Endodermal cell (in vitro differentiated cells): Measurements from ENCODE around the gene GALR2. TPM values are rescaled to one million over a fixed set of nuclear protein-coding genes. Genes with fewer than 3 reads are reported as not detected.

Experiments
- DNase-seq: peaks from one replicate; pipeline ENCODE4 v3.0.0-alpha.2; 2017
- H3K27ac ChIP-seq: 2 replicates; pipeline ENCODE4 v1.5.1; 2013; ENCODE audit warnings: mild to moderate bottlenecking, low read depth, low read length, moderate library complexity
- H3K27me3 ChIP-seq: 2 replicates; pipeline ENCODE4 v1.6.1; 2013; ENCODE audit warnings: mild to moderate bottlenecking, low read length, moderate library complexity; ENCODE audit not compliant: insufficient read depth, control insufficient read depth, poor library complexity, severe bottlenecking
- H3K36me3 ChIP-seq: 2 replicates; pipeline ENCODE4 v1.7.0; 2013; ENCODE audit warnings: mild to moderate bottlenecking, low read length, moderate library complexity; ENCODE audit not compliant: control insufficient read depth, insufficient read depth
- H3K4me1 ChIP-seq: one replicate; pipeline ENCODE4 v1.7.0; 2013; ENCODE audit warnings: low read length; ENCODE audit not compliant: control insufficient read depth, insufficient read depth
- H3K4me3 ChIP-seq: 2 replicates; pipeline ENCODE4 v1.5.1; 2013; ENCODE audit warnings: mild to moderate bottlenecking, low read length, moderate library complexity
- H3K9ac ChIP-seq: 2 replicates; pipeline ENCODE4 v1.6.1; 2013; ENCODE audit warnings: mild to moderate bottlenecking, low read length, moderate library complexity; ENCODE audit not compliant: poor library complexity, severe bottlenecking; ENCODE audit errors: extremely low read depth
- H3K9me3 ChIP-seq: 2 replicates; pipeline ENCODE4 v1.6.1; 2013; ENCODE audit warnings: mild to moderate bottlenecking, low read length, moderate library complexity; ENCODE audit not compliant: control insufficient read depth
- H3K27ac Mint-ChIP-seq: 2 replicates; pipeline ENCODE4 v1.8.0; 2020; ENCODE audit warnings: mixed read lengths
- H3K27me3 Mint-ChIP-seq: 2 replicates; pipeline ENCODE4 v1.8.0; 2021; ENCODE audit warnings: mild to moderate bottlenecking, mixed read lengths; ENCODE audit not compliant: insufficient read depth
- H3K36me3 Mint-ChIP-seq: 2 replicates; pipeline ENCODE4 v1.8.0; 2020; ENCODE audit warnings: low read depth, mixed read lengths
- H3K4me1 Mint-ChIP-seq: 2 replicates; pipeline ENCODE4 v1.8.0; 2020; ENCODE audit warnings: mixed read lengths
- H3K4me3 Mint-ChIP-seq: 2 replicates; pipeline ENCODE4 v1.8.0; 2020; ENCODE audit warnings: mild to moderate bottlenecking, moderate library complexity, mixed read lengths
- H3K9me3 Mint-ChIP-seq: 2 replicates; pipeline ENCODE4 v1.8.0; 2020; ENCODE audit warnings: mild to moderate bottlenecking, mixed read lengths
- WGBS, 2 experiments: methylation state at CpG; one replicate each; pipeline versions ENCODE4 v1.1.5 to v1.1.7; 2013; ENCODE audit warnings: missing lambda C conversion rate in 2 of 2, mixed read lengths in 1 of 2; ENCODE audit not compliant: insufficient coverage in 1 of 2, insufficient read length in 1 of 2; 5-methylcytosine and 5-hydroxymethylcytosine counted together
- total RNA-seq, 2 donors: library from RNA; stranded (reverse); fragmentation: NEBNext Ultra II Directional in 1 of 2; extraction: Animal tissue kit (Norgen Biotek cat#: 25700) in 1 of 2; gene quantifications; 2 replicates in 1 of 2; 3 replicates in 1 of 2; pipeline ENCODE4 v1.2.1, GENCODE V29; 2021
- TF ChIP-seq, protein P1 (sequence below): fragments of 200-600 bp; sonication (generic); conservative IDR thresholded peaks from 2 replicates; pipeline ENCODE4 v1.5.0; 2021; ENCODE audit warnings: antibody characterized with exemption, mild to moderate bottlenecking

GALR2 gene
- total RNA-seq, 2 donors from 2014 or later = not detected

DNA sequence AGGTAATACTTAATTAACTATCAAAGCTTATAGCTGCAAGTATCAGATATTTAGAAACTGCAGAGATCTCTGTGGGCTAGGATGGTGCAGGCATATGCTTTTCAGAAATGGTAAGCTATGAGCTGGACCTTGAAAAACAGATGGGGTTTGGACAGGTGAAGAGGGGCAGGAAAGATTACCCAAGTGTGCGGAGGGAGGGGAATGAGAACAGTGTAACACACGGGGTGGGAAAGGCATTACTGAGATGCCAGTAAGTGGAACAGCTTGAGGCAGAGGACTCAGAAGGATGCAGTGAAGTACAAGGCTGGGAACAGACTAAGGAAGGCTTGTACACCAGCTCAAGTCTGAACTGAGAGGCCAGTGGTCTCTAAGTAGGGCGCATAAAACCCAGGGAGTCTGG is 25.3 kb upstream of the GALR2 start:
- H3K36me3 ChIP-seq = peaks cover 87% of the 10 kb centered on the region
- H3K27me3 ChIP-seq = no peaks in the 10 kb centered on the region
- no peak for DNase-seq
- no peak overlapping the region for H3K4me3 Mint-ChIP-seq
- no peaks in the 10 kb centered on the region for H3K27me3 Mint-ChIP-seq
- no peaks in the 10 kb centered on the region for H3K9me3 Mint-ChIP-seq
- 94 to 97% methylated on average over 2 to 3 of the region's 3 CpGs for WGBS, 2 experiments
- H3K4me1 Mint-ChIP-seq = no peaks in the 10 kb centered on the region
- H3K27ac Mint-ChIP-seq = peak overlapping the region; percentile 11
- no peaks in the 10 kb centered on the region for H3K9me3 ChIP-seq
- H3K27ac ChIP-seq = no peak overlapping the region
- no peak overlapping the region for H3K4me3 ChIP-seq
- TF ChIP-seq, protein P1, sequence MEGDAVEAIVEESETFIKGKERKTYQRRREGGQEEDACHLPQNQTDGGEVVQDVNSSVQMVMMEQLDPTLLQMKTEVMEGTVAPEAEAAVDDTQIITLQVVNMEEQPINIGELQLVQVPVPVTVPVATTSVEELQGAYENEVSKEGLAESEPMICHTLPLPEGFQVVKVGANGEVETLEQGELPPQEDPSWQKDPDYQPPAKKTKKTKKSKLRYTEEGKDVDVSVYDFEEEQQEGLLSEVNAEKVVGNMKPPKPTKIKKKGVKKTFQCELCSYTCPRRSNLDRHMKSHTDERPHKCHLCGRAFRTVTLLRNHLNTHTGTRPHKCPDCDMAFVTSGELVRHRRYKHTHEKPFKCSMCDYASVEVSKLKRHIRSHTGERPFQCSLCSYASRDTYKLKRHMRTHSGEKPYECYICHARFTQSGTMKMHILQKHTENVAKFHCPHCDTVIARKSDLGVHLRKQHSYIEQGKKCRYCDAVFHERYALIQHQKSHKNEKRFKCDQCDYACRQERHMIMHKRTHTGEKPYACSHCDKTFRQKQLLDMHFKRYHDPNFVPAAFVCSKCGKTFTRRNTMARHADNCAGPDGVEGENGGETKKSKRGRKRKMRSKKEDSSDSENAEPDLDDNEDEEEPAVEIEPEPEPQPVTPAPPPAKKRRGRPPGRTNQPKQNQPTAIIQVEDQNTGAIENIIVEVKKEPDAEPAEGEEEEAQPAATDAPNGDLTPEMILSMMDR = no peak
- peaks cover 77% of the 10 kb centered on the region for H3K36me3 Mint-ChIP-seq
- no peaks in the 10 kb centered on the region for H3K4me1 ChIP-seq
- no peak overlapping the region for H3K9ac ChIP-seq

DNA sequence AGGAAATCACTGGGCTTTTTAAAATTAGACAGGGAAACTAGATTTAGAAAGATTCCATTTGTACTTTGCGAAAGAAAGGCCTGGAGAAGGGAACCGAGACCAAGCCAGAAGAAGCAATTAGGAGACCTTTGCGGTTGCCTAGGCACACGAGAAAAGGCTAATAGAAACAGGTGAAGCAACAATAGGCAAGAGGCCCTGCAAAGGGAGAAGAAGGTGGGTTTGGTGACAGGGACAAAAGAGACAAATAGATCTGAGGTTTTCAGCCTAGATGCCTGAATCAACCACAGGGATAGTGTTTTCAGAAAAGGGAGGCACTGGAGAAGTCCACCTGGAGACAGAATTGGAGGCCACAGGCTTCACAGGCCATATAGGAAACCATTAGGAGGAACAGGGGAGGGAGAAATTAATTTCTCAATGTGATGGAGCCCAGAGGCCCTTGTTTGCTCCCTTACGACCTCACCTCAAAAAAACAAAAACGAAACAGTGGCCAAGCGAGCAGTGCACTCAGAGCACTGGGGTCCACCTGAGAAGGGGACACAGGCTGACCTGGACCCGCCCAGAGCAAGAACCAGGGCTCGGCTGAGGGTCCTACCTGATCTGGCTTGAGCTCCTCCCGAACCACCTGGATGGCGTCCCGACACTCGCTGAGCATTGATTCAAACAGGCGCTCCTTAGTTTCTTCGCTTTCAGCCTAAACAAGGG is 24.6 kb upstream of the GALR2 start:
- H3K36me3 Mint-ChIP-seq = peaks cover 70% of the 10 kb centered on the region
- no peaks in the 10 kb centered on the region for H3K27me3 ChIP-seq
- no peaks in the 10 kb centered on the region for H3K27me3 Mint-ChIP-seq
- H3K9me3 Mint-ChIP-seq = no peaks in the 10 kb centered on the region
- H3K4me3 ChIP-seq = no peak overlapping the region
- no peak for DNase-seq
- peak overlapping the region; percentile 40 for H3K27ac Mint-ChIP-seq
- peaks cover 87% of the 10 kb centered on the region for H3K36me3 ChIP-seq
- H3K4me3 Mint-ChIP-seq = no peak overlapping the region
- no peaks in the 10 kb centered on the region for H3K4me1 ChIP-seq
- WGBS, 2 experiments = 95% methylated on average over 13 to 15 of the region's 15 CpGs
- no peak overlapping the region for H3K27ac ChIP-seq
- TF ChIP-seq, protein P1 = no peak
- H3K9ac ChIP-seq = no peak overlapping the region
- H3K9me3 ChIP-seq = no peaks in the 10 kb centered on the region
- no peaks in the 10 kb centered on the region for H3K4me1 Mint-ChIP-seq

DNA sequence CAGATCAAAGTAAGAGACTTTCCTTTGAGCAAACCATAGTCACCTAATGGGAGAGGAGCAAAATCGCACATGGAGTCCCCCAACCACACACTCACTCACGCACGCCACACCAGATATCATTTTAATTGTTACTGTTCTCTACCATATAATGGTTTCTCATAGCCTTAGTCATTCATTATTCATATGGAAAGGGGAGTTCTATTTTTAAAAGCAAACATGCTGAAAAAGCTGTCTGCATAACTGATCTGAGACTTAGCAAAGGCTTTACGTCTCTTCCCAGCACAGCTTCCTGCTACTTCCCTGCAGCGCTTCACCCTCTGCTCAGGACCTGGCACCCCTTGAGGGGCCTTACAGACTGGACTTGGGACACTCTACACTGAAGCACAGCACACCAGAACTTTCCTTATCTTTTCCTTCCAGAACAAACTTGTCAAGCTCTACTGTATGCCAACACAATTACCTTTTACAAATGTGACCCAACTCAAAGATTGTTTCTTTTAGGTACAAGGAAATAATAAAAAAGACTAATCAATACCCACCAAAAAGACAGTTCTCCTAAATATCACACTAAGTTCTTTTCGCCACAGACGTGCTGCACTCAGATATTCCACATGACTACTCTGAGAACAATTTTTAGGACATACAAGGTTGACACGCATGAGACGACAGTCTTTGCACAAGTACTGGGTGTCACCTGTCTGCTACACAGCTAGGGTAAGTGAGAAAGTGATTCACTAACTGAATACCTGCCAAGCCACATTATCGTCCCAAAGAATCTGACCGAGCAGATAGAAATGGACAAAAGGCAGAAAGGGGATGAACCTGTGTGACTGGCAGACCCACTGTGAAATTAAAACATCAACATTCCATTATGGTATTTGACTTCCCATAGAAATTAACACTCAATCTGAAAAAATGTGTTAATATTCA is 23.8 kb upstream of the GALR2 start:
- no peaks in the 10 kb centered on the region for H3K27me3 ChIP-seq
- H3K4me3 Mint-ChIP-seq = no peak overlapping the region
- H3K4me1 ChIP-seq = no peaks in the 10 kb centered on the region
- no peak for DNase-seq
- no peaks in the 10 kb centered on the region for H3K4me1 Mint-ChIP-seq
- H3K4me3 ChIP-seq = no peak overlapping the region
- 96 to 97% methylated on average over 6 to 11 of the region's 11 CpGs for WGBS, 2 experiments
- H3K27ac ChIP-seq = no peak overlapping the region
- H3K9ac ChIP-seq = no peak overlapping the region
- H3K36me3 ChIP-seq = peaks cover 85% of the 10 kb centered on the region
- TF ChIP-seq, protein P1 = no peak
- H3K36me3 Mint-ChIP-seq = peaks cover 67% of the 10 kb centered on the region
- no peak overlapping the region for H3K27ac Mint-ChIP-seq
- H3K9me3 ChIP-seq = no peaks in the 10 kb centered on the region
- no peaks in the 10 kb centered on the region for H3K27me3 Mint-ChIP-seq
- no peaks in the 10 kb centered on the region for H3K9me3 Mint-ChIP-seq
